GM21423 (cell line): Measurements from ENCODE around the gene KRT5.
"Not testable (repeated sequence)": the region's sequence is repeated elsewhere in the genome, so short reads cannot be mapped to it uniquely, and the experiment has no call there.

Experiments used
- ATAC-seq: cut with Tn5 transposase; IDR thresholded peaks from one replicate; pipeline ENCODE4 v1.9.1; 2021; ENCODE audit warnings: mild to moderate bottlenecking, moderate library complexity; ENCODE audit not compliant: unreplicated experiment

KRT5 gene

GRCh38 chr12:52496590-52497071 lies 23.6 kb downstream of the KRT5 start:
- ATAC-seq, result no peak

- no peak for ATAC-seq
Observed at GRCh38 chr12:52496054-52496453, 24.1 kb downstream of the KRT5 start.

GRCh38 chr12:52495389-52495788 lies 24.8 kb downstream of the KRT5 start:
- ATAC-seq, result no peak

DNA sequence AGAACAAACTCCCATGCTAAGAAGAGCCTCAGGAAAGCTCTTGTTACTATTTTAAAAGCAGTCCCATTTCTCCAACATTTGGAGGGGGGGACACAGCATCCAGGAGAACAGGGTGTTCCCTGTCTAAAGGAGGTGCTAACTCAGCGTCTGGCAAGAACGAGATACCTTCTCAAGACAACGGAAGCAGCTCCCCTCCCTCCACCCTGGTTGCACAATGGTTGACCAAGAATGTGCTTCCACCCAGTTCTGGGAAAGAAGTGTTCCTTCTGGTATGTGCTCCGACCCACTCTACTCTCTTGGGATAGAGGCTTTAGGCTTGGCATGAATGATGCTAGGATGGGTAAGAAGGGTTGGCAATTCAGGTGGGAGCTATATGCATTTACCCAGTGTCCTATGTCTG lies 25.7 kb downstream of the KRT5 start:
- no peak for ATAC-seq

GRCh38 chr12:52494100-52494499 lies 26.1 kb downstream of the KRT5 start:
- ATAC-seq, result no peak

DNA sequence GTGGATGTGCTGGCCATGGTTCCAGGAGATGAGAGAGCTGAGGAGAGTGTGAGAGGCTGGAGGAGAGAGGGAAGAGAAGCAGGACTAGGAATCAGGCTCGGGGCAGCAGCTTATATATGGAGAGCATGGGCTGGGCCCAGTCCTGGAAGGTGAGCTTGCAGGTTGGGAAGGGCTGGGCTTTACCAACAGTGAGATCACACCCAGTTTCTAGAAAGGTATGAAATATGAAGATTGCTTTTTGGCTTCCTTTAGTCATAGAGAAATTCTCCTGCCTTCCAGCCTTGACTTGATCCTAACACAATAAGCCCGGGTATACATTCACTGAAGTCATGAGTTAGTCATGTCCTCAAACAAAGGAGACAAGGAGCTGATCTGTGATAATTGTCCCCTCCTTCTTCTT lies 27.0 kb downstream of the KRT5 start, which contains the start of gene KRT6A:
KRT6A (minus strand) TSS at position 86 of the 400 bp plus-strand sequence; CDS start at position 17, 69 bp downstream.
- ATAC-seq, result no peak

DNA sequence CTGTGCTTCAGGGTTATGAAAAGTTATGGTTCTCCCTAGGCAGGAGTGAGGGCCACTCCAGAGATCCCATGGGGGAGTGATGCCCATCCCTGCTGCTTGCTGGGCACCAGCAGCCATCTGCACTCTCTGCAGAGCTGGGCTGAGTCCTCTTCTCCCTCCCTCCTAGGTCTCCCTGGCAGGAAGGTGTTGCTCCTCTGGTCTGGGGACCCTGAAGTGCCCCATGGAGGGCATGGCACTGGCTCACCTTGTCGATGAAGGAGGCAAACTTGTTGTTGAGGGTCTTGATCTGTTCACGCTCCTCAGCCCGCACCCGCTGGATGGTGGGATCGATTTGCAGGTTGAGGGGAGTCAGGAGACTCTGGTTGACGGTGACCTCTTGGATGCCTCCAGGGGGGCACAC lies 27.8 kb downstream of the KRT5 start:
- ATAC-seq, result not testable (repeated sequence)

DNA sequence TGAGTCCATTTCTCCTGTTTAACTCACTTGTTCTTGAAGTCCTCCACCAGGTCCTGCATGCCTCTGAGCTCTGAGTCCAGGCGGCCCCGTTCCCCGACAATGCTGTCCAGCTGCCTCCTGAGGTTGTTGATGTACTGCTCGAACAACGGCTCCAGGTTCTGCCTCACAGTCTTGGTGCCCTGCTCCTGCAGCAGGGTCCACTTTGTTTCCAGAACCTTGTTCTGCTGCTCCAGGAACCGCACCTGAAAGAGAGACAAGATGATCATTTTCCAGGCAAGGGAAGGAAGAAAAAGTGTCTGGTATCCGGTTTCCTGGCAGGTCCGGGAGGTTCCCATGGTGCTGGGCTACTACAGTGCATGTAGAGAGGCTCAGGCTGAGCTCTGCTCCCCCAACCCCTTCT lies 28.7 kb downstream of the KRT5 start:
- not testable (repeated sequence) for ATAC-seq

- no peak for ATAC-seq
Observed at GRCh38 chr12:52488736-52489135, 31.5 kb downstream of the KRT5 start.

DNA sequence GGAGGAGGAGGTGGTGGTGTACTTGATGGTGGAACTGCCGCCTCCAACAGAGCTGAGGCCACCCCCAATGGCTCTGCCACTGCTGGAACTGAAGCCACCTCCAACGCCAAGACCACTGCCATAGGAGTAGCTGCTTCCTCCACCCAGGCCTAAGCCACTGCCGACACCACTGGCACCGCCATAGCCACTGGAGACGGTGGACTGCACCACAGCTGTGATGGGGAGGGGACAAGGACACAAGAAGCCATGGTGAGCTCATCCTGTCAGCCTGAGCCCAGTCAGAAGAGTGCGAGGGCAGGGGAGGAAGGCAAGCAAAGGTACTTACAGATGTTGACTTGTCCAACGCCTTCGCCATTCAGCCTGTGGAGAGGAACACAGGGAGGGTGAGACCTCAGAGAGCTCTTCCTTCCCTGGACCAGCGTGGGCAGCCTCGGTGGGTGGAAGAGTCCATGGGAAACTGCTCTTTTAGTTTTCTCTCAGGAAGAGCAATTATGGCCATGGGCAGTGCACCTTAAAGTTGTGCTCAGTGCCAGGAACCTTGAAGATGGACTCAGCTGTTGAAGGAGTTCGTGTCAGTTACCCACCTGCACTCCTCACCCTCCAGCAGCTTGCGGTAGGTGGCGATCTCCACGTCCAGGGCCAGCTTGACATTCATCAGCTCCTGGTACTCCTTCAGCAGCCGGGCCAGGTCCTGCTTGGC lies 32.3 kb downstream of the KRT5 start:
- not testable (repeated sequence) for ATAC-seq

DNA sequence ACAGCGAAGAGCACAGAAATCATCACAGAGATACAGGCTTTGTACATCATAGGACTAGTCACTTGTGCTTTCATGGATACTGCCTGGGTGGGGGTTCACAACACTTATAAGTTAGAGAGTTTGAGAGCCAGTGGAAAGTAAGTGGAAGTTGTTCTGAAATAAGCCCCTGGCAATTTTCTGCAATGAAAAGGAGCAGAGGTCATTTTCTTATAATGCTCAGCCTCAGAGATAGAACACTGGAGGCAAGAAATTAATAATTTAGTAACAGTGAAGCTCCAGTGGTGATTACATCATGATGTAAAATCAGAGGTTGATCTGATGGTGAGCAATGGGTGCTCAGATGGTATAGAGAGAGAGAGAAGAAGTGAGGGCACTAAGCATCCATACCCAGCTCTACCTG lies 33.0 kb downstream of the KRT5 start:
- no peak for ATAC-seq

- ATAC-seq, result no peak
Observed at GRCh38 chr12:52486166-52487105, 33.8 kb downstream of the KRT5 start.

DNA sequence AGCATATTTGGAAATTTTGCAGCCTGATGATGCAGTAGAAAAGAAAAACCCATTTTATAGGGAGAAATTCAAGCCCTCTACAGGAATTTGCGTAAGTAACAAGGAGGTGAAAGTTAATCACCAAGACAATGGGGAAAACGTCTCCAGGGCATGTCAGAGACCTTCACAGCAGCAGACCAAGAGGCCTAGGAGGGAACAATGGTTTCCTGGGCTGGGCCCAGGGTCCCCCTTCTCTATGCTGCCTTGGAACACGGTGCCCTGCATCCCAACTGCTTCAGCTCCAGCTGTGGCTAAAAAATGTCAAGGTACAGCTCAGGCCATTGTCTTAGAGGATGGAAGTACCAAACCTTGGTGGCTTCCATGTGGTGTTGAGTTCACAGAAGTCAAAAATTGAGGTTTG lies 40.1 kb downstream of the KRT5 start:
- no peak for ATAC-seq

DNA sequence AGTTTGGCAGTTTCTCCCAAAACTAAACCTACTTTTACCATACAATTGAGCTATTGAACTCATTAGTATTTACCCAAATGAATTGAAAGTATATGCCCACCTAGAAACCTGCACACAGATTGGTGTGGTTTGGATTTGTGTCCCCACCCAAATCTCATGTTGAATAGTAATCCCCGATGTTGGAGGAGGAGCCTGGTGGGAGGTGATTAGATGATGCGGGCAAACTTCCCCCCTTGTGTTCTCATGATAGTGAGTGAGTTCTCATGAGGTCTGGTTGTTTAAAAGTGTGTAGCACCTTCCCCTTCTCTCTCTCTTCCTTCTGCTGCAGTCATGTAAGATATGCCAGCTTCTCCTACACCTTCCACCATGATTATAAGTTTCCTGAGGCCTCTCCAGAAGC lies 42.5 kb downstream of the KRT5 start:
- no peak for ATAC-seq

DNA sequence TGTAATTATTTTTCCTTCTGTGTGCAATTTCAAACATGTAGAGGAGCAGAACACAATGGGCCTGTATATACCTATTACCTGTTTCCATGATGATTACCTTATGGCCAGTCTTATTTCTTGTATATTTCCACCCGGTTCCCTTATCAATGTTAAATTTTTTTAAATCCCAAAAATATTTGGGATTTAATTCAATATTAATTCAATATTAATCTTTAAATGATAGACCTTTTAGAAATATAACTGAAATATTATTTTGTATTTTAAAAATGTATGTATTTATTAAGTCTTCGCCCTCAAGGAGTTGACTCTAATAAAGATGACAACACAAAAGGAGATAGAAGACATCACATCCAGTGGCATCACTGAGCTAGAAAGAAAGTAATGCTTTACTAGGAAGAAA lies 46.0 kb downstream of the KRT5 start:
- no peak for ATAC-seq

DNA sequence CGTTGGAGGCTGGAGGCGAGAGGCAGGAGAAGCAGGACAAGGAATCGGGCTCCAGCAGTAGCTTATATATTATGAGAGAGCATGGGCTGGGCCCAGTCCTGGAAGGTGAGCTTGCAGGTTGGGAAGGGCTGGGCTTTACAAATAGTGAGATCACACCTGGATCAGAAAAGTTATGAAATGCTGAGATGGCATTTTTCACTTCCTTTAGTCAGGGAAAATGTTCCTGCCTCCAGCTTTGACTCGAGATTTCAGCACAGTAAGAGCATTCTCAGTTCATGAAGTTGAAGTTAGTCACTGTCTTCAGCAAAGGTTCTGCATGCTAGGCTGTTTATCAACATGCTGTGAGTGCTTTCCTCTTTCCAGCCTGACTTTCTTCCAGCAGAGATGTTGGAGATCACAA lies 46.4 kb downstream of the KRT5 start, which contains the start of gene KRT6C:
KRT6C (minus strand) TSS at position 38 of the 400 bp plus-strand sequence. CDS start 68 bp downstream, outside the sequence.
- no peak for ATAC-seq

- ATAC-seq, result no peak
Observed at GRCh38 chr12:52469853-52470252, 50.3 kb downstream of the KRT5 start.

- no peak for ATAC-seq
Observed at GRCh38 chr12:52464897-52465296, 55.3 kb downstream of the KRT5 start.
